Measurements from ENCODE around the gene U2AF1L4.

U2AF1L4 gene

GRCh38 chr19:35745328-35746086 is at the start of gene U2AF1L4, which contains the start of gene PSENEN:
Gene U2AF1L4, minus strand, starts transcription at chr19:35745418. Its CDS starts 27 bp downstream, at chr19:35745391.
Gene PSENEN, plus strand, starts transcription at chr19:35745651. Its CDS starts 280 bp downstream, at chr19:35745931.
- peak; percentile 100 for DNase-seq (ENCODE audit: low spot score)

GRCh38 chr19:35793381-35794165 is 48.4 kb upstream of the U2AF1L4 start:
- no peak for DNase-seq (ENCODE audit: low spot score)

- no peak for DNase-seq (ENCODE audit: low spot score)
These were observed 47.7 kb upstream of the U2AF1L4 start for GRCh38 chr19:35792888-35793287.

GRCh38 chr19:35792312-35792711 is 47.1 kb upstream of the U2AF1L4 start:
- DNase-seq (ENCODE audit: low spot score) = no peak

GRCh38 chr19:35791814-35792279 is 46.6 kb upstream of the U2AF1L4 start:
- no peak for DNase-seq (ENCODE audit: low spot score)

GRCh38 chr19:35790981-35791813 is 46.0 kb upstream of the U2AF1L4 start:
- DNase-seq (ENCODE audit: low spot score) = no peak

GRCh38 chr19:35789978-35790944 is 45.0 kb upstream of the U2AF1L4 start:
- DNase-seq (ENCODE audit: low spot score) = no peak

GRCh38 chr19:35789195-35789977 is 44.2 kb upstream of the U2AF1L4 start:
- DNase-seq (ENCODE audit: low spot score) = no peak

GRCh38 chr19:35788205-35788960 is 43.2 kb upstream of the U2AF1L4 start:
- DNase-seq (ENCODE audit: low spot score) = no peak

GRCh38 chr19:35787227-35787799 is 42.1 kb upstream of the U2AF1L4 start:
- DNase-seq (ENCODE audit: low spot score) = no peak

GRCh38 chr19:35786299-35787160 is 41.3 kb upstream of the U2AF1L4 start:
- no peak for DNase-seq (ENCODE audit: low spot score)

- DNase-seq (ENCODE audit: low spot score) = no peak
These were observed 40.1 kb upstream of the U2AF1L4 start for GRCh38 chr19:35785339-35785627.

GRCh38 chr19:35784503-35785338 is 39.5 kb upstream of the U2AF1L4 start:
- DNase-seq (ENCODE audit: low spot score) = no peak

- DNase-seq (ENCODE audit: low spot score) = no peak
These were observed 38.5 kb upstream of the U2AF1L4 start for GRCh38 chr19:35783469-35784434.

- no peak for DNase-seq (ENCODE audit: low spot score)
These were observed 37.4 kb upstream of the U2AF1L4 start for GRCh38 chr19:35782589-35782988.

- no peak for DNase-seq (ENCODE audit: low spot score)
These were observed 36.4 kb upstream of the U2AF1L4 start for GRCh38 chr19:35781650-35782049.

All from hematopoietic multipotent progenitor cell treated with erythropoietin and hydrocortisone succinate and interleukin-3 and kit ligand, for 15 days (in vitro differentiated cells).